NCI-H2227 treated with DMSO at 0.1 percent for 48 hours (cell line): Measurements from ENCODE around the gene SIGLEC14.

Source experiments
- DNase-seq: peaks from one replicate; lab custom pipeline; 2025; lab: John Stamatoyannopoulos, UW

SIGLEC14 gene

DNA sequence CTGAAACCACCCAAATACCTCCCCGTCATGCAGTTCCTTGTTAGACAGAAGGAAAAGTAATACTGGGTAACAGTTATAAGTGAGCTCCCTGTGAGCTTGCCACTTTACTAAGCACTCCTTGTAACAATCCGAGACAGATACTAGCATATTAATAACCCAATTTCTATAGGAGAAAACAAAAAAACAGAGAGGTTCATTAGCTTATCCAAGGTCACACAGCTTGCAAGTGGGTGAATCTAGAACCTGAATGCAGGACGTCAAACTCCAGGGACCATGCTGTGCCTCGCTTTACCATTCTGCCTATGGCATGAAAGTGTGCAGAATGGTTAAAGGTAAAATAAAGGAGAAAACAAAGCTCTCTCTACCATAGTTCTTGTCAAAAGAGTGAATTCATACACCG lies 31.8 kb downstream of the SIGLEC14 start:
- no peak for DNase-seq

DNA sequence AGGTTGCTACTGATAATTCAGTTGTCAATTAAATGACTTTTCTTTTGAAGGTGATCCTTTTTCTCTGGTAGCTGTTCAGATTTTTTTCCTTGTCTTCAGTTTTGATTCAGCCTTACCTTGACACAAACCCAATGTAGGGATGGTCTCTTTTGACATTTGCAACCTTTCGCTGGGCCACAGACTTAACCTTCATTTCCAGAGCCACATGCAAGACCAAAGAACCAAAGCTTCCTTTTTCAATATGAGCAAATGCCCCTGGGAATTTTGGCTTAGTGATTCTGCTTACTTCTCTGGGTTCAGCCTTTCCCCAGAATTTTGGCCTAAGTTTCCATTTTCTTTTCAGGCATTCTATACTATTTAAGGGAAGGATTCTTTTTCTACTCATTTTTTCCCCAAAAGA lies 36.0 kb downstream of the SIGLEC14 start:
- no peak for DNase-seq

DNA sequence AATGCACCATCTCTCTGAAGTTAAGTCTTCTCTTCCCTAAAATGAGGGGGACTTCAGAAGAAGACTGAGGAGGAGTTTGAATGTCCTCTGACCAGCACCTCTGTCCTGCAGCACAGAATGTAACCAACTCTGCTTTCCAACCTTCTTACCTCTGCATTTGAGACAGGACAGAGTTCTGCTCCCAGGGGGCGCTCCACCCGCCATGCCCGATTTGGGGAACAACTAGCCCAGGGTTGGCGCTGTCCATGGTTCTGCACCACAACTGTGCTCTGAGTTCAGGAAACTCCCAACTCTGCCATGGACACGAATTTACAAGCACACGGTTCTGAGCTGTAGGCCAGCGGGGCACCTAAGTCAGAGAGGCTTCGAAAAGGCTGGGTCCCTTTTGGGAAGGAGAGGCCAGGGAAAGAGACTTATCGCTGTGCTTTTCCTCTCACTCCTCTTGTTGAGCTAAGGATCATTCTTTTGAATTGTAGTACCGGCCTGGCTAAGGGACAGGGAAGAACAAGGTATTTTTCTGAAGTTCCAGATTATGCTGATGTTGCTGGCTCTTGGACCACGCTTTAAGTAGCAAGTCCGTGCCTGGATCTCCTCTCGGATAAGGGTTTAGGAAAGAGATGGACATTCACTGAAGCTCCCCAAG lies 38.6 kb downstream of the SIGLEC14 start:
- no peak for DNase-seq

DNA sequence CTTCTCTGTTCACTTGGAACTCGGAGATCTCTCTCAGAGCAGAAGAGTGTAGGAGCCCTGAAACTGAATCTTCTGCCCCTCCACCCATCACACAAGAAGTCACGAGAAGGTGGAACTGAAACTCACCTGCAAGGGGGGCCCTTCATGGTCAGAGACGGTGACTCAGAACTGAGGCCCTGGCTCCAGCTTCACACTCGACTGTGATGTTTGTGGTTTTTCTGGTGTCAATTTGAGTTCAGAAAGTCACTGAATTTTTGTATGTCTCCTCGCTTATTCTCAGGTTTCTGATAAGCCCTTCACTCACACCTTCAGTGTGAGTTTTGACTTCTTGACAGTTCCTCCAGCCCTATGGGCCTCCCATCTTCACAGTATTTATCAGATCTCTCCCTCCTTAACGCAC lies 39.5 kb downstream of the SIGLEC14 start:
- DNase-seq = no peak

DNA sequence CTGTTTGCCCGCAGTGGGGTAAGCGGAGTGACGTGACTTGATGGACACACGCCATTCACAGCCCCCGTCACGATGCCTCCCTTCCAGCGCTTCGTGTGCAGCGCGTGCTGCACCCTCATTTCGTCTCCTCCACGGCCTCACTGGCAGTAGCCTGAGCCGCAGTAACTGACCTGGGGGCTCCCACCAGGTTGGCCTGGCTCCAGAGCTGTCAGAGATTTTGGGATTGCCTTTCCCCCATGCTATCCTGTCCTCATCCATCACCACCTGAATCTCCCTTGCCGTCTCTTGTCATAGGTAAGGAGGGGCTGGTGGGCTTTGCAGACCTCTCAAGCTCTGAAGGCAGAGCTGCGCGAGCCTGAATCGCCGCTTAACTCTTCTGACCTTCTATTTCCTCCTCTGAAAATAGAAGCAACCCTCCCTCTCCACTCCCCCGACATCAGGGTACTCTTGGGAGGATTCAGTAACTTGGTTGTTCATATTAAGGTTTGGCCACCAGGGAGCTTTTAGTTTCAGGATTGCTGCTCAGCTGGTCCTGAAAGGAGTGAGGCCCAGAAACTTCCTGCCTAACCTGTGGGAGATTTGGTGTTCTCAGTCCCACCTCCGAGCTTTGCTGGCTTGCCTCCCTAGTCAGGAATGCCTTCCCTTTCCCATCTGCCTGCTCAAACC lies 44.3 kb downstream of the SIGLEC14 start:
- DNase-seq = no peak

DNA sequence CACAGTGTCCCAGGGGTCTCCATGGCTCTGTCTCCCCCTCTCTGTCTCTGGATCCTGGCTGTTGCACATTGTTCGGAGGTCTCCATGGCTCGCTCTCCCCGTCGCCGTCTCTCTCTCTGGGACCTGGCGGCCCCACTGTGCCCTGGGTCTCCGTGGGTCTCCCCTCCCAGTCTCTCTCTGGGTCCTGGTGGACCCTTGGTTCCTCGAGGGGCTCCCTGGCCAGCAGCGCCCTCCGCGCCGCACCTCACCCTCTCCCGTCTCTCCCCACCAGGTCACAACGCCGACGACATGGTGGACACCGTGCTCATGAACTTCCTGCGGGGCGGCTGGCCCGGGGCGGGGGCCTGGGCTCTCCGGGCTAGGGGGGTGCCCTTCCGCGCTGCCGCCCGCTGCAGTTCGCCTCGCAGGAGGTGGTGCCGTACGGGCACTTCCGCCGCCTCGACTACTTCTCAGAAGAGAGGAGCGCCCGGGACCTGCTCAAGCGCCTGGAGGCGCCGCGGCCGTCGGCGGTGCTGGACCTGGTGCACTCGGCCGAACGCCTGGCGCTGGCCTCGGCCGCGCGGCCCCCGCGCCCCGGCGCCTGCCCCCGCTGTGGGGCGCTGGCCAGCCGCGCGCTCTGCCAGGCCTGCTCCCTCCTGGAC lies 45.6 kb downstream of the SIGLEC14 start:
- DNase-seq = no peak

DNA sequence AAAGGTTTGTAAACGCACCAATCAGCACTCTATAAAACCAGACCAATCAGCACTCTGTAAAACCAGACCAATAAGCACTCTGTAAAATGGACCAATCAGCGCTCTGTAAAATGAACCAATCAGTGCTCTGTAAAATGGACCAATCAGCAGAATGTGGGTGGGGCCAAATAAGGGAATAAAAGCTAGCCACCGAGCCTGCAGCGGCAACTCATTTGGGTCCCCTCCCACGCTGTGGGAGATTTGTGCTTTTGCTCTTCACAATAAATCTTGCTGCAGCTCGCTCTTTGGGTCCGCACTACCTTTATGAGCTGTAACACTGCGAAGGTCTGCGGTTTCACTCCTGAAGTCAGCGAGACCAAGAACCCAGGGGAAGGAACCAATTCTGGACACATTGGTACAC lies 47.5 kb downstream of the SIGLEC14 start:
- DNase-seq = no peak

DNA sequence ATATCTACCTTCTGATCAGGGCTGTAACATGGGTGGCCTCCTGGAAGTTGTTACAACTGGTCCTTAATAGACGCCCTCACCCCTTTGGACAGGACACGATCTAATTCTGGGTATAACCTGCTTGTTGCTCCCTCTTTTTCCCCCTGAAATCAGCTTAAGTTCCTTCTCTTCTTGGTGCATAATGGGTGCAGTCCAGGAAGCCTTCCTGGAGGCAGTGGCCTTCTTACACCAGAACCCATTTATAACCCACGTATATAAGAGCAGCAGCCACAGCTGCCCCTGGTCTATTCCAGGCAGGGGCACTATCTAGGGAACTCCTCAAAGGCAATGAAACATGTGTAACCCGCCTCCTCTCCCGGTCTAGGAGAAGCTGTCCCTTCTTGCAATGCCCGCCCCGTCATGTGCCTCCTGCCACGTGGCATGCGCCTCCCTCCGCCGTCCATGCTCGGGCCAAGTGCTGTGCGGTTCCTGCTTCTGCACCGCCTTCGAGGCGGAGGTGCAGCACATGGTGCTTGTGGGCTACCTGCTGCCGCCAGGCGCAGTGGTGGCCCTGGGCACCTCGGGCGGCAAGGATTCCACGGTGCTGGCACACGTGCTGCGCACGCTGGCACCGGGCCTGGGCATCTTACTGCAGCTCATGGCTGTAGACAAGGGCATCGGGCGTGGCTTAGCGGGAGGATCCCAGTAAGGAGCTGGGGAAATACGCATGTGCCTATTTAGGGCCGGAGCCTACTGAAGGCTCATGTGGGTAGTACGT lies 48.3 kb downstream of the SIGLEC14 start:
- DNase-seq = no peak

DNA sequence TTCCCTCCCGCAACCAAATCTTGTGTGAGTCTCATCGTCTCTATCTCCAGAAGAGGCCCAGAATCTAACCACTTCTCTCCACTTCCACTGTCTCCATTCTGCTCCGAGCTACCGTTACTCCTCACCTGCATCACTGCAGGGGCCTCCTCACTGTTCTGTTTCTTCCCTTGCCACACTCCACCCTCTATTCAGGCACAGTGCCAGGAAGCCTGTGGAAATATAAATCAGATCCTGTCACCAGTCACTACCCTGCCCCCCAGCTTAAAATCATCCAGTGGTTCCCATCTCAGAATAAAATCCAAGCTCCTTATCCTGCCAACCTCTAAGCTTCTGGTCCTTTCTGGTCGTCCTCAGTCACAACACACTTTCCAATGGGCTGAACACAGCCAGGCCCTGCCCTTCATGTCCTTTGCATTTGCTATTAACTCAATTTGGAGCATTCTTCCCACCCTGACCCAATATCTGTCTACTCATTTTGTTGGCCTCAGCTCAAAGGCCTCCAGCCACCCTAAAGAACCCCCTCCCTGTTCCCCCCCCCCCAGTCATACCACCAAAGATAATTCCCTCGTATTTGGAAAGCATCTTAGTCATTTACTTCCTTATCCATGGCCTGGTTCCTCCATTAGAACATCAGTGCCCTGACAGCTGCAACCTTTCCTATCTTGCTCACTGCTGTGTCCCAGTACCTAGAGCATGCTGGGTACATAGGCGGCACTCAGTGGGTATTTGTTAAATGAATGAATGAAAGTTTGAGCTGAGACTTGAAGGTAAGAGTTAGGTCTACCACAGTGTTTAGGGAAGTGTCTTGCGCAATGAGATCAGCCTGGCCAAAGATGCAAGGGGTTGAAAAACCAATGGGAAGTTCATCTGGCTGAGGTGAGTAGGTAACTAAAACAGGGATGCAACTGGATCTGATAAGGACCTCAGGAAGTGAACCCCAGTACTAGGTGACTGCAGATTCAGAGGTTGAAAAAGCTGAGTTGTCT lies 51.1 kb downstream of the SIGLEC14 start:
- DNase-seq = no peak

DNA sequence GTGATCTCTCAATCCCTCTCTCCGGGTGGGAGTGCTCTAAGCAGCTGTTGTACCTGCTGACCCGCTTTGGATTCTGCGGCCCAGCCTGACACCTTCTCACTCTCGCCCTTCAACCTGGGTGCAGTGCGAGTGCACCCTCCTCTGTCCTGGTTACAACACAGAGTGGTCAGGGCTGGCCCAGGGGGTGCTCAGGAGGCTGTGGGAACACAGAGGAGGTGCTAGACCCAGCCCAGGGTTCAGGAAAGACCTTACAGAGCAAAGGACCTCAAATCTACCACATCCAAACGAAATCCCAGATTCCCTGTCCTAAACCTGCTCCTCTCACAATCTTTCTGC lies 51.9 kb downstream of the SIGLEC14 start:
- DNase-seq = no peak

DNA sequence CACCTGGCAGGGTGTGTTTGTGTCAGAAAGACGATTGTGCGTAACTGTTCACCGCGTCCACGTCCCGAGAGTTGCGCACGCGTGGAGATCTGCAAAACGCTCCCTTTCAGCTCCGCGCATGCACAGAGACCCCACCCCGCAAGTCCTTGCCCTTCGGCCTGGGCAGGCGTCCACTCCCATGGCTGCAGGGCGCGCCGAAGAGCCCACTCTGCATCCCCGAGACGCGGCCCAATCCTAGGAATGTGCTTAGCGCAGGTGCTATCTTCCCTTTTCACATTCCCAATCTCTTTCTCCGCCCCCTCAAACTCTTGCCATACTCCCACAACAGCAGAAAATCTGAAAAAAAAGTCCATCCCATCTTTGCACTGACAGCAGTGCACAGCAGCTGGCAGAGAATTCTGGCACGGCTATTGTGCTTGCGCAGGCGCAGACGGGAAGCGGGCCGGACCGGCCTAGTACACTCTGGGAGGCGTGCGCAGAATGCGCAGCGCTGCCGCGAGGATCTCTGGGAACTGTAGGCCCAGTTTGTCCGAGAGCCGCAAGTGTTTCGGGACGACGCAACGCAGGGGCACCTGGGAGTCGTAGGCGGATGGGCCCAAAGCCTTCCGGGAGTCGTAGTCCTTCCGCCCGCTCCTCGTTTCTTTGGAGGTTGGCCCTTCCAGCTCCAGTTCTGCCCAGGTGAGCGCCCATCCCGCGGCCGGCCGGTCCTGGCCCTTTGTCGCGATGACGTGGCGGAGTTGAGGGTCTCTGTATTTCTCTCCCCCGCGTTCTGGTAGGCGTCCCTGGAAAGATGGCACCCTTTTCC lies 52.5 kb downstream of the SIGLEC14 start:
- DNase-seq = peak; percentile 83

DNA sequence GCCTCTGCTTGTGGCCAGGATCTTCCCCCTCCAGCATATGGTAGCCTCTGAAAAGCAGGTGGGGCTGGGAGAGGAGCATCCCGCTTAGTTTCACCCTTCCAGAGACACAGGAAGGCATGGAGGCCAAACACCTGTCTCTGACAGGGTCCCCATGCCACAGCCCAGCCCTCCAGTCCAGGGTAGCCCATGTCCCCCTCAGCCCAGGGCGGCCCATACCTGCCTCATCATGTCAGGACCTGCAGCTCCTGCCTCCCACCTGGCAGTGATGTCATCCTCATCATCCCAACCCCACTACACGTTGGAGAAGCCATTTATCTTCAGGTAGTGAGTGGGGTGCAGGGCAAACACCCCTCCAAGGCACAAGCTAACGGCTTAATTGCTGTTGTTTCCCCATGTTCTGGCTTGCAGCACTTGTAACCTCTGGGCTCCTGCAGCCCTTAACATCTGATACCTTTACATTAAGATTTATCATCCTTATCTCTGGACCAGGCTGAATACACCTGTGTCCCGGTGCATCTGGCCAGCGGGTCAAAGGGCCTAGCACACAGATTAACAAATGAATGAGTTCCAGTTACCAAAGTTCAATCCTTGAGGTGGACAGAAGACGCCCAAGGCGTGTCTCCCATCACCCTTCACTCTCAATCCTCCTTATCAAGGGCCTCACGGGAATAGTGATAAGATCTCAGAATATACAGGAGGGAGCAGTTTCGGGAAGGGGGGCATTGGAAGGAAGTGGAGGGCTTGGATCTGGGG lies 53.3 kb downstream of the SIGLEC14 start:
- no peak for DNase-seq
